PC-3 (cell line): ENCODE results near the gene ANXA7.
"Not testable (repeated sequence)": the region's sequence is repeated elsewhere in the genome, so short reads cannot be mapped to it uniquely, and the experiment has no call there.

ENCODE experiments used
- CTCF ChIP-seq: fragments of 300-600 bp; sonication (generic); conservative IDR thresholded peaks from 2 replicates; pipeline ENCODE4 v1.5.1; 2017; ENCODE audit warnings: antibody characterized with exemption, low read depth, mild to moderate bottlenecking, low read length
- EZH2 ChIP-seq: fragments of 300-600 bp; sonication (generic); IDR thresholded peaks from one replicate; pipeline ENCODE4 v1.6.1; 2017; ENCODE audit warnings: antibody characterized with exemption, mild to moderate bottlenecking, low read length; ENCODE audit not compliant: unreplicated experiment

DNA sequence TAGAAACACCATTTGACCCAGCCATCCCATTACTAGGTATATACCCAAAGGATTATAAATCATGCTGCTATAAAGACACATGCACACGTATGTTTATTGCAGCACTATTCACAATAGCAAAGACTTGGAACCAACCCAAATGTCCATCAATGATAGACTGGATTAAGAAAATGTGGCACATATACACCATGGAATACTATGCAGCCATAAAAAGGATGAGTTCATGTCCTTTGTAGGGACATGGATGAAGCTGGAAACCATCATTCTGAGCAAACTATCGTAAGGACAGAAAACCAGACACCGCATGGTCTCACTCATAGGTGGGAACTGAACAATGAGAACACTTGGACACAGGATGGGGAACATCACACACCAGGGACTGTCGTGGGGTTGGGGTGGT, 19.5 kb downstream of the ANXA7 start:
- not testable (repeated sequence) for TF ChIP-seq CTCF, EZH2
